Mucosa of gallbladder (tissue), 1 donor: ENCODE measurements around the gene FHIP2A. TPM values are rescaled to one million over a fixed set of nuclear protein-coding genes. Genes with fewer than 3 reads are reported as not detected.
"Not testable (repeated sequence)": the region's sequence is repeated elsewhere in the genome, so short reads cannot be mapped to it uniquely, and the experiment has no call there.

Experiments used
- DNase-seq: peaks from one replicate; pipeline ENCODE4 v3.0.0-alpha.2; 2020; ENCODE audit warnings: low spot score
- total RNA-seq: library from RNA; stranded (reverse); gene quantifications from one replicate; pipeline ENCODE4 v1.2.1, GENCODE V29; 2021
- donor health status: DM: no; HTN: no; CAD: no.

Gene FHIP2A
- total RNA-seq, 1 donor from 2014 or later = 27.6 TPM

- DNase-seq = no peak
These were observed 5.8 kb upstream of the FHIP2A start for GRCh38 chr10:114815791-114816190.

DNA sequence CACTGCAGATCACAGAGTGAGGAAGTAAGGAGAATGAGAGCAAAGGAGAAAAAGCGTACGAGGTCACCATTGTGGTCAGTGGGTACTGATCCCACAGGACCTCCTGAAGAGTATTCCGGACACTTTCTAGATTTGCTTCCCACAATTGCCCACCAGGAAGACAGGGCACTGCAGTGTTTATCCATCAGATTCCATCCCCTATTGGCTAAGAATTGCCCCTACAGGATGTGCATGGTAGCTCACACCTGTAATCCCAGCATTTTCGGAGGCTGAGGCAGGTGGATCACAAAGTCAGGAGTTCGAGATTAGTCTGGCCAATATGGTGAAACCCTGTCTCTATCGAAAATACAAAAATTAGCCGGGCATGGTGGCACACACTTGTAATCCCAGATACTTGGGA lies 5.3 kb upstream of the FHIP2A start:
- DNase-seq = no peak

DNA sequence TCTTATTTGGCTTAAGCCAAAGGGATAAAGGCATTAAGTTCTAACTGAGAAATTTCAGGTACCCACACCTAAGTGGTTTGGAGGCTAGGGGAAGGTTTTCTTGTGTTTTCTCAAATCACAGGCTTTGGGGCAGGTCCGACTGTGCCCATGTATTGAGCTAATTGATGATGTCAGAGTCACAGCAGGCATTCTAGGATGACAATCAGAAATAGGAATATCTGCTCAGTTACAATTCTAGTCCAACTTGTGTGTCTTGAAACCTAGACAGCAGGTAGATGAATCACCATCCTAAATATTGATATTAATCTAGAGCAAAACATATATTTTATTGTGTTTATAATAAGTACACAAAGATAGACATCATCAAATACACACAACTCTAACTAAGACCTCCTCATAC lies 2.3 kb upstream of the FHIP2A start:
- DNase-seq = no peak

DNA sequence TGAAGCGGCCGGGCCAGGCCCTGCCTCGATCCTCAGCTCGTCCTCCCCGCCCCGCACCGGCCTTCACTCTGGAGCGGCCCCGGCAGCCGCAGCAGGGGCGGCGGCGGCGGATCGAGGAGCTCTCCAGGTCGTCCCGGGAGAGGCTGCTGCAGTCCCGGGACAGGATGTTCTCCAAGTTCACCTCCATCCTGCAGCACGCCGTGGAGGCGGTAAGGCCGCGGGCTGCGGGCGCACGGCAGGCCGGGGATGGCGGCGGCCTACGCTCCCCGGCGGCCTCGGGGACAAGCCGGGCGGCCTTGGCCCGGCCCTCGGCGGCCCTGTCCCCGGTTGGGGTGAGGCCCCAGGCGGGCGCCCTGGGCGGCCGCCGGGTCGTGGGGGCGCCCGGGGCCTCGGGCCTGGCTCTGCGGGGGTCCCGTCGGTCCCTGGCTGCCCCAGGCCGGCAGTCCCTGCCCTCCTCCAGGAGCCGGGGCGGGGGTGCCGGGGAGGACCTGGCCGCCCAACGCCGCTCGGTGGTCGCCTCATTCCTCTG lies 399 bp downstream of the FHIP2A start:
- DNase-seq = no peak

- peak; percentile 16 for DNase-seq
These were observed 980 bp downstream of the FHIP2A start for GRCh38 chr10:114822444-114823076.

DNA sequence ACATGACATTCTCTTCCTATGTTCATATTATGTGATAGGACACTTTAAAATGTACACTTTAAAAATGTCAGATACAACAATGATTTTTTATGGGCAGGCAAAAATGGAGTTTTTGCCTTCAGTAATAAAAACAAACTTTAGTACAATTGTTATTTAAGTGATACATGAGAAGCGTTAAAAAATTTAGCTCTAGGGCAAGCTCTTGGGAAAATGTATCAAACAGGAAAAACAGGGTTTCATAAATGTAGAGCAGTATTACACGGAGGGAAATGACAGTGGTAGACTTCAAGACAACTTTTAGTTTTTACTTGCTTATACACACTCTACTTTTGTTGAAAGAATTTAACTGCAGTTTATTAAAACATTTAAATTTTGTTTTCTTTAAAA lies 1.5 kb downstream of the FHIP2A start:
- DNase-seq = no peak

DNA sequence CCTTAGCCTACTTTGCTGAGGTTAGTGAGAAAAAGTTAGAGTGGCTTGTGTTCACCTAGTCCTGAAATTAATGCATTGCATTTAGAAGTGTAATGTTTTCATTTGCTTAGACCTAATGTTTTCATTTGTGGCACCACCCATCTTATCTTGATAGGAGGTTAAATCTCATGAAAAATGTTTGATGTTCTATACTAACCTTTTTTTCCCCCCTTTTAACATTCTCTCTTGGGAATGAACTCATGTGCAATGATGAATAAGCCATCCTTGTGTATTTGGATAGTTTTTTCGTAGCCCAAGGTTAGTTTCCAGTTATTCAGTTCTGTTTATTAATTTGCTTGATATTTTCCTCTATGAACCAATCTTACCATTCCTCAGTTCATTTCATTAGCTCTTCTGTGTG lies 2.8 kb downstream of the FHIP2A start:
- no peak for DNase-seq

GRCh38 chr10:114825513-114826253 lies 4.1 kb downstream of the FHIP2A start:
- no peak for DNase-seq

DNA sequence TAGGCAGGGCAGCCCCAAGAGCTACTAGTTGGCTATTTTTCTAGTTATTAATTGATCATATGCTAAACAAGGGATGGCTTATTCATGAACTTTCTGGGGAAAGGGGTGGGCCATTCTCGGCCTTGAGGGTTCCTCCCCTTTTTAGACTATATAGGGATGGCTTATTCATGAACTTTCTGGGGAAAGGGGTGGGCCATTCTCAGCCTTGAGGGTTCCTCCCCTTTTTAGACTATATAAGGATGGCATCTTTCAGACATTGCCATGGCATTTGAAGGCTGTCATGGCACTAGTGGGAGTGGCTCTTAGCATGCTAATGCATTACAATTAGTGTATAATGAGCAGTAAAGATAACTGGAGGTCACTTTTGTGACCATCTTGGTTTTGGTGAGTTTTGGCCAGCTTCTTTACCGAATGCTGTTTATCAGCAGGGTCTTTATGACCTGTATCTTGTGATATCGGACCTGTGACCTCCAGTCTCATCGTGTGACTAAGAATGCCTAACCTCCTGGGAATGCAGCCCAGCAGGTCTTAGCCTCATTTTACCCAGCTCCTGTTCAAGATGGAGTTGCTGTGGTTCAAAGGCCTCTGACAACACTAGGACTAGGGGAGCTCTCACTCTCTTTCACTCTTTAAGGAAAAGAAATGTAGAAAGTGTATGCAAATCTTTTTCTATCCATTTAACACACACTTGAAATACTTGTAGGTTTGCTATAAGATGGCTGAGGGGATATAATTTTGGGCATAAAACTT lies 7.8 kb downstream of the FHIP2A start:
- DNase-seq = no peak

DNA sequence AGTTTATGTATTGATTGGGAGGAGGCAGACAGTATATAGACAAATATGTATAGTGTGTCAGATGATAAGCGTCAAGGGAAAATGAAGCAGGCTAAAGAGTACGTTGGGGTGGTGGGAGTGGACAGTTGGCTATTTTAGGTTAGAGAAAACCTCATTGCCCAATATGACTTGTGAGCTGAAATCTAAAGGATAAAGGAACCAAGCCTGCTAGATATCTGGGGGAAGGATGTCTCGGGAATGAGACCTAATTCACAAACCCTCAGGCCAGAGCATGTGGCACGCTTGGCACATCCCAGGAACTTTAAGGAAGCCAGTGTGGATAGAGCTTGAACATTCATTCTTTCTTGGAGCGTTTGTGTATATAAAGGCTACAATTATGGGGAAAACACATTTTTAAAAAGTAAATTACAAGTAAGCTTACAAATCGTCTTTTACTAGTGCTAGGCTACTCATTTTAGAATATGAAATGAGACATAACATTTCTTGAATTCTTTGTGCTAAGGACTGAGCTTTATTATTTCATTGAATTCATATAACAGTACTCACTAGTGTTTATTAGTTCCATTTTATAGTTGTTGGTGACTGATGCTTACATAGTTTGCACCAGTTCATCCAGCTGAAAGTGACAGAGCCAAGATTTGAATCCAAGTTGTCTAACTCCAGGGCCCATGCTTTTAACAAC lies 9.7 kb downstream of the FHIP2A start:
- no peak for DNase-seq

DNA sequence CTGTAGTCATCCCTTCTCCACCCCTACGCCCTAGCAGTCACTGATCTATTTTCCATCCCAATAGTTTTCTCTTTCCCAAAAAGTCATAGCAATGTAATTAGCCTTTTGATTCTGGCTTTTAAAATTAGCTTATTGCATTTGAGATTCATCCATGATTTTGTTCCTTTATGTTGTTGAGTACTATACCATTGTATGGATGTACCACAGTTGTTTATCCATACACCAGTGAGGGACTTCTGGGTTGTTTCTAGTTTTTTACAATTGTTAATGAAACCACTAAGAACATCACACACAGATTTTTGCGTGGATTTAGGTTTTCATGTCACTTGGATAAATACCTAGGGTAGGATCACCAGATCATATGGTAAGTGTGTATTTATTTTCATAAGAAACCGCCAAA lies 16.1 kb downstream of the FHIP2A start:
- no peak for DNase-seq

DNA sequence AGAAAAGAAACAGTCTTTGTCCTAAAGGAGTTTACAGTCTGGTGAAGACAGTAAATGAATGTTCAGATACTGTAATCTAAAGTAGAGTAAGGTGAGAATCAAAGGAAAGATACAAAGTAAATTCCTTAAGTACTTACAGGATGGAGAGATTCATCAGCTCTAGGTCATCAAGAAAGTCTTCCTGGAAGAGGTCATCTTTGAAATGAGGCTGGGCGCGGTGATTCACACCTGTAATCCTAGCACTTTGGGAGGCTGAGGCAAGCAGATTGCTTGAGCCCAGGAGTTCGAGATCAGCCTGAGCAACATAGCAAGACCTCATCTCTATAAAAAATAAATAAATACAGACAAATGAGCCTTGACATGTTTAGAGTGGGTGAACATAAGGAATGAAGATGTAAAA lies 18.3 kb downstream of the FHIP2A start:
- no peak for DNase-seq

- no peak for DNase-seq
These were observed 24.6 kb downstream of the FHIP2A start for GRCh38 chr10:114845978-114846693.

DNA sequence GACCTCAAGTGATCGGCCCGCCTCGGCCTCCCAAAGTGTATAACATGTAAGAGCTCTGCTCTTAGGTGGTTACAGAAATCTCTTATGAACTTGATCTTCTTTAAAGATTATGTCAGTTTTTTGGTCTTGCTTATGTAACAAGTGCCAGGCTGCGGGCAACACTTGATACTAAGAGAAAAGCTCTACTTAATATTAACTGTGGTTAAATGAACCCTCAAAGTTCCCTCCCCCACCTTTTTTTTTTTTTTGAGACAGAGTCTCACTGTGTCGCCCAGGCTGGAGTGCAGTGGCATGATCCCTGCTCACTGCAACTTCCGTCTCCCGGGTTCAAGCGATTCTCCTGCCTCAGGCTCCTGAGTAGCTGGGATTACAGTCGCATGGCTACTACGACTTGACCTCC lies 25.9 kb downstream of the FHIP2A start:
- not testable (repeated sequence) for DNase-seq

DNA sequence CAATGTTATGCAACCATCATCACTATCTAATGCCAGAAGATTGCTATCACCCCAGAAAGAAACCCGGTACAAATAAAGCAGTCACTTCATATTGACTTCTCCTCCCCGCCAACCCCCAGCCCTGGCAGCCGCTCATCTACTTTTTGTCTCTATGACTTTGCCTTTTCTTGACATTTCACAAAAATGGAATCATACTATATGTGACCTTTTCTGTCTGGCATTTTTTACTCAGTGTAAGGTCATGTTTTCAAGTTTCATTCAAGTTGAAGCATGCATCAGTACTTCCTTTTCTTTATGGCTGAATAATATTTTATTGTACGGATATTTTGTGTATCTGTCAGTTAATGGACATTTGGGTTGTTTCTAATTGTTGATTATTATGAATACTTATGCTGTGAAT lies 28.1 kb downstream of the FHIP2A start:
- no peak for DNase-seq

GRCh38 chr10:114850126-114850525 lies 28.5 kb downstream of the FHIP2A start:
- no peak for DNase-seq

GRCh38 chr10:114851336-114851735 lies 29.8 kb downstream of the FHIP2A start:
- DNase-seq = no peak

GRCh38 chr10:114852197-114852596 lies 30.6 kb downstream of the FHIP2A start:
- DNase-seq = no peak

DNA sequence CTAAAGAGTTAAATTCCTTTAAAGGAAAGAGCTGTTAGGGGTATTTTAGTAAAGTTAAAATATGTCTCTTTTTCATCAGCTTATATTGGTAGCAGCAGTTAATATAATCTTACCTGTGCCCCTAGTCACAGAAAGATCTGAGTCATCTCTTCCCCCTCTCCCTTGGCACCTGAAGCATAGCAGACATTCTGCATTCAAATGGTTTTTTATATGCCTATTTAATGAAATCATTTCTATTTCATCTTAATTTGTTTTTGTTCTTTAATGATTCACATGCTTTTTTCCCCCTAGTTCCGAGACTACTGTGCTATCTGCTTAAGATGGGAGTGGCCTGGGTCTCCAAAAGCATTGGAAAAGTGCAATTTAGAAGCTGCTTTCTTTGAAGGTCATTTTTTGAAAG lies 33.3 kb downstream of the FHIP2A start:
- no peak for DNase-seq

DNA sequence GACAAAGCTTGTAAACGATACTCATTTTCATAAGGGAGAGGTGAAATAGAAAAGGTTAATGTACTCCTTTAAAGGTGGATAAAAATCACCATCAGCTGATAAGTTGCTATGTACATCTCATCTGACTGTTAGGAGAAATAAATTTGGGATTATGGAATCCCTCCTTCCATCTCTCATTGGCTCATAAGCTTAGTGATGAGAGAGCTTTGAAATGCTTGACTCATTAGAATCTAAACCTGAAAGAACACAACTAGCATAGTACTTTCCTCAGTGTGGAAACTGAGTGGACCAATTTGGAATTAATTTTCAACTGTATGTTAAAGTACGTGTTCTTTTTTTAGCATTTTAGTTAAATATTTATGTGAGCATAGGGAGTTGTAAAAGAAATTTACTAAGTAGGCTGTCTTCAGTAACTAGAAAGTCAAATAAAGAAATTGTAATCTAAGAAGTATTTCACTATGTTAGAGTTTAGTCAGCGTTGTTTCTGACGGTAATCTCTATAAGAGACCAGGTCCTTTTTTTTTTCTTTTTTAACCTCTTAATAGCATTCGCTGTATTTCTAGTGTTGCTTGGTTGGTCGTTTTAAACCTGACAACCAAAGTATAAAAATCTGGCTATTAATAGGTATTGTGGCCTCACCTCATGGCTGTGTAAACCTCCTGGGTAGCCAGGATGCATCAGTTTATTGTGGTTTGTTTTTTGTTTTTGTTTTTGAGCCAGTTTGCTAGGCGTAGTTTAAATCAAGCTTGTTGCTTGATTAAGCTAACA lies 34.4 kb downstream of the FHIP2A start:
- DNase-seq = no peak
